Cardiac septum (tissue), 1 donor: Measurements from ENCODE around the gene RFLNA. TPM values are rescaled to one million over a fixed set of nuclear protein-coding genes. Genes with fewer than 3 reads are reported as not detected.
"Not testable (repeated sequence)": the region's sequence is repeated elsewhere in the genome, so short reads cannot be mapped to it uniquely, and the experiment has no call there.

ENCODE experiments used
- DNase-seq: peaks from one replicate; pipeline ENCODE4 v3.0.0-alpha.2; 2020; ENCODE audit warnings: low spot score
- intact Hi-C: fragments of 100-400 bp; cut with DNase I; formaldehyde crosslinking; loops from one replicate; pipeline ENCODE4 v1.14.0; 2022
- total RNA-seq: library from RNA; stranded (reverse); fragmentation: NEBNext Ultra II Directional; extraction: Animal tissue kit (Norgen Biotek cat#: 25700); gene quantifications from one replicate; pipeline ENCODE4 v1.2.1, GENCODE V29; 2021
- donor health status: DM: no; HTN: no; CAD: no.

Gene RFLNA
- total RNA-seq, 1 donor from 2014 or later: not detected

DNA sequence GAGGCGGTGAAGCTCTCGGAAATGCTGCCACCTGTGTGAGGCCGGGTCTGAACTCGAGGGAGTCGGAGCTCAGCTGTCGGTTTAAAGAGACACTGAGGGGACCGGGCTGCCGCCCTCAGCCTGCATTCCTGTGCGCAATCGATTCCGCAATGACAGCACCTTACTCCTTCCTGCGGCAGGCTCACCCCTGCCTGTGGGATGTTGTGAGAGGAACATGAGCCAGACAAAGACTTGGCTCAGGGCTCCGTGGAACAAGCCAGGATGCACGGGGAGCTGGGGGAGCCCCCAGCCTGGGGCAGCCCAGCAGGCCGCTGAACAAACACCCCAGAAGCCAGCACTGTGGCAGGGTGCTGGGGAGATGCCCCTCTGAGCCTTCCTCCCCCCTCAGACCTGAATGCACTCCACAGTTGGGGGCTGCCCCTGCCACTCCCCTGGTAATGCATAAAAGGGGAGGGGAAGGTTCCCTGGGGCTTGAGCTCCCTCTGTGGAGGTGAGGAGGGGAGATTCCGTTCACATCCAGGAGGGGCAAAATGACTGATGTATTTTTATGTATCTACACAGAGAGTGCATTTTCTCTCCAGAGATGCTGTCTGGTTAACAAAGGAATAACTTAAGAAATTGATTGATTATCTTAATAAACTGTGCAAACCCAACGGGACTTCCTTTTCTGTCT is 20.6 kb downstream of the RFLNA start:
- DNase-seq: no peak
- intact Hi-C loops: no loop called here

DNA sequence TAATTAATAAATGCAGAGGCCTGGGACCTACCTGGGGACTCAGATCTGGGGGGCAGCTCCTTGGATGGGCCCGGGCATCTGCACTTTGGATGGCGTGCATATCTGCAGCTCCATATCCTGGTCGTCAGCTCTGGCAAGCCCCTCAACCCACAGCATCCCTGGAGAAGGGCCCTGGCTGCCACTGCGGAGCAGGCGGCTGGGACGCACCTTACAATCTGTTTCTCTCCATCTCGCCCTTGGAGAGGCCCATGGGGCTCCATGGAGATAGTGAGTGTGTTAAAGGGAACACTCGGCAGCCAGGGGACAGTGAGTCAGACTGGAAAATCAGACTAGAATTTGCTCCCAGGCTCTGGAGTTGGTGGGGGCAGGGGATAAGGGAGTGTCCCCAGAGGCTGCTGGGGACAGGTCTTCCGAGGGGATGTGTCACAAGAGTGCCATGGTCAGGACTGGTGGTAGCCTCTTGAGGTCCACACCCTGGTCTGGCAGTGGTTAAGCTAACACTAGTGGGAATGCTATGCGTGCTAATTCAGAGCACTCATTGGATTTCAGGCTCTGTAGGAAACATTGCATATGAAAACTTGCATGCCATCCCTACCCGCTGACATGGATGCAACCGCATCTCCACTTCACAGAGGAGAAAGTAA is 21.5 kb downstream of the RFLNA start:
- intact Hi-C loops: no loop called here
- DNase-seq: no peak

DNA sequence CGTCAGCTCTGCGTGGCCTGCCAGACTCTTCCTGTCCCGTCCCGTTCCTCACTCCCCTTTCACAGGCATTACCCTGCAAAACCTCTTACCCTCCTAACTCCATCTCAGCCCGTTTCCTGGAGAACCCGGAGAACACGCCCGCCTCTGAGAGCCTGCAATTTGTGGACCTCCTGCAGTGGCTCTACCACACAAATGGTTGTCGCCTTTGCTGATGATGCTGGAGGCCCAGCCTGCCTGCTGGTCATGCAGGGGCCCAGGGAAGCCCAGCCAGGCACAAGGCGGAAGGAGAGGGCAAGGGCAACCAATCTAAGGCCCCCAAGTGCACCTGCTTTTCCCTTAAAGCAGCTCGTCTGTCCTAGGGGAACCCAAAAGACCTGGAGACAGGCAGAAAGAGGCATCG is 22.5 kb downstream of the RFLNA start:
- intact Hi-C loops: no loop called here
- no peak for DNase-seq

DNA sequence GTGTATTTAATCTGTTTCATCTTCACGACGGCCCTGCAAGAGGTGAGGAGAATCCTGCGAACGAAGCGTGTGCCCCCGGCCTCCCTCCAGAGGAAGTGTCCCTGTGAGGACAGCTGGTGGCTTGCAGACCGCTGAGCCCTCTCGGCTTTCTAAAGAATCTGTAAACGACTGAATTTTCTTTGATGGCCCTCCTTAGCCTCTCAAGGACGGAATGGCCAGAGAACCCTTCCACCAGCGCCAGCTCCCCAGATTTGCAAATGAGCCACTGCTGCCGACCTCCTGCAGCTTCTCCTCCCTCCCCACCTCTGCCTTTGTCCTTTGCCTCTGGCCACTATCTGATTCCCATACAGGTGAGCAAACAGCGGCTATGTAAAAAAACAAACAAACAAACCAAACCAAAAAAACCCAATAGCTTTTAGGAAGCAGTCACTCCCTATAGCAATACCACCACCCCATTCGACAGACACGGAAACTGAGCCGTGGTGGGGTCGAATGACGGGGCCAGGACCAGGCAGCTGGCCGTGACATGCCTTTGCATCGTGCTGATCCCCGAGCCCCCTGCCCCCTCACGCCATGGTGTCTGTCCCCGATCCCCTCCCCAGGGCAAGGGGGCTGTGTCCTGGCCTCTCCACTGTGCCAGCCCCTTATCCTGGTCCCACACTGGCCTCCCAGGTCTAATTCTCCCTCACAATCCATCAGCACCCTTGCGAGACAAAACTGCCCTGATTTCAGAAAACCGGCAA is 23.6 kb downstream of the RFLNA start:
- intact Hi-C loops: no loop called here
- DNase-seq: no peak

DNA sequence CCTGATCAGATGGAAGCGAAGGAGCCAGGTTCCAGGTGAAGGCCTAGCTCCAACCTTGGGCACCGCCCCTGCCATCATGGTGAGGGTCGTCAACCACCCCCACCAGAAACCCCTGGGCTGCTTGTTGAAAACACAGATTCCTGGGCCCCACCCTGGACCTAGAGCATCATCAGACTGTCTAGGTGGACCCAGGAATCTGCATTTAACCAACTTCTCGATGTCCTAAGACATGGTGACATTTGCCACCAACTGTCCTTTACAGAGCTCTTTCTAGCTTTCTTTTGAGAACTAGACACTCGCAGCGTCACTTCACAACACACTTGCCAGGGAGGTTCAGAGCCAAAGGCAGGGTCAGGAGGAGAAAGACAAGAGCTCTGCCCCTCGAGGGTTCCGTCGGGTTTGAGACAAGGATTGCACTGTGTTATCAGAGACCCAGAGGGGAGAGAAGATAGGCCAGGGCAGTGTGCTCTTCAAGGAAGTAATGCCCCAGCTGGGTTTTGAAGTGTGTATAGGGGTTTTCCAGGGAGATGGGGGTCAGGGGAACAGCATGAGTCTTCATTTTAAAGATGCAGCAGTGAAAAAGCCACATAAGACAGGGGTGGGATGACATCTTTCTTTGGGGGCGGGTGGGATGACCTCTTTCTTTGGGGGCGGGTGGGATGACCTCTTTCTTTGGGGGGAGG is 24.6 kb downstream of the RFLNA start:
- intact Hi-C loops: loop anchor here (2.0 to 5.0 kb wide), 3 partner anchors 265 to 453 kb away; no protein-coding TSS in a partner anchor
- no peak for DNase-seq

DNA sequence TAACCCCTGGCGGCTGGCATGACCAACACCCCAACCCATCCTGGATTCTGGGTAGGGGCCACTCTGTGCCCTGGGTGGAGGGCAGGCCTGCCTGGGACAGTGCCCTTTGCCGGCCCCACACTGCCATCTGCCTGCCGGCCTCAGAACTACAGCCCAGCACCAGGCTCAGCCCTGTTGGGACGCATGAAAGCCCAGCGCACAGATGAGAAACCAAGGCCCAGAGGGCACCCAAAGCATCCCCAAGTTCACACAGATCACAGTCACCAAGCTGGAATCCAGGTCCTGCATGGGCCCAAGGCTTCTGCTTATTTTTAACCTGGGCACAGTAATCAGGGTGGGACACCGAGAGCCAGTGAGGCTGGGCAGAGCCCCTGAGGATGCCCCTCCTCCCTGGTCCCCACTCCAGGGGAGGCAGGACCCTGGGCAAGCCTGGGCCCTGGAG is 26.2 kb downstream of the RFLNA start:
- intact Hi-C loops: loop anchor here (2.0 to 5.0 kb wide), 3 partner anchors 266 to 451 kb away; no protein-coding TSS in a partner anchor
- DNase-seq: peak; percentile 85

DNA sequence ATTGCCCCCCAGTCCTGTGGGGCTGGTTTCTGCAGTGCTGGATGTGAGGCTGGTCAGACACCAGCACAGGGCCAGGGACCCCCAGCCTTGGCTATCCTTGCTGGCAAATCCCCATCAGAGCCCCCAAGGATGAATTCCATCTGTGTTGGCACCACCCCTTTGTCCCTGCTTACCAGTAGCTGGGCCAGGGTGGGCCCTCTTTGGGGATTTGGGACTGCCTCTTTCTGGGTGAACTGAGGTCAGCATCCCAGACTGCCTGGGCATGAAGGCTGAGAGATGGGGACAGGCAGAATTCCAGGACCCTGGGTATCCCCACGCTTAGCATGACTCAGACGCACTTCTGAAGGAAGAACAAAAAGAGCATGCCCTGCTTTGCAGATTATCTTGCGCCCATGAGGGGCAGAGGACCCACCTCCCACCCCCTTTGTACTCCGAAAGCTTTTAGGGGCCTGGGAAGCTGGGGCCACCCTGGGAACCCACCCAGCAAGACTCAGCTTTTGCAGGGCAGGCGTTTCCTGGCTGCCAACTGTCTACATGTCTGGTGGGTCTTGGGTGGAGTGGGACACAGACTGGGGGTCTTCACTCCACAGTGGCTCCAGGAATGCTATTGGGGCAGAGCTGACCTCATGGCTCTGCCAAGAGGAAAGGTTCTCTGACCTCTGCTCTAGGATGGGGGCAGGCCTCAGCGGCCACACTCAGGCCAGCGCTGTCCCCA is 26.8 kb downstream of the RFLNA start:
- intact Hi-C loops: loop anchor here (2.0 to 5.0 kb wide), 3 partner anchors 267 to 451 kb away; no protein-coding TSS in a partner anchor

DNA sequence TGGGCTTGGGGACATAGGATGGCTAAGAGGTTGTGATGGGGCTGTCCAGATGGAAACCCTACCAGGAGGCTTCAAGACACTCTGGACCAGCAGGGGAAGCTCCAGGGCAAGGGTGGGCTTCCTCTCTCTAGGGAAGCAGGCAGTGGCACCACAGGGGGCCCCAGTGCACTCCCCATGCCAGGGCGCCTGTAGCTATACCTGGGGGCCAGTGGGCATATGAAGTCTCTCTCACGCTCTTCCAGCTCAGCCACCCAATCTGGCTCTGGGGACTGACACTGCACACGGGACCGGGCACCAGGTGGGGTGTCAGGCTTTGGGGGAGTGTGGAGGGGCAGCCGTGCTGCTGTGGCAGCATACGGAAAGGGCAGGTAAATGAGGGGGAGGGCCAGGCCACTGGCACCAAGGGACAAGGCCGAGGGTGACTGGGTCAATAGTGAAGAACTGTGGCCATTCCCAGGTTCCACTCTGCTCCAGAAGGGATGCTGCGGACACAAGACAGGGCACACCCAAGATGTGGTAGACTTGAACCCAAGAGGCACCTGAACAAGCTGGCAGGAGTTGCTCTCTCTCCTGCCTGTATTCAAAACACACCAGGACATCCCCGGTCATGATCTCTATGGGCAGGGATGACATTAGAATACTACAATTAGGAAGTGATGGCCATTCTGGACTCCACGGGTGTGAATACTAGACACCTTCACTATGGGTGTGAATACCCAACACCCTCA is 27.5 kb downstream of the RFLNA start:
- no peak for DNase-seq
- intact Hi-C loops: loop anchor here (5.0 kb wide), 2 partner anchors 285 to 450 kb away; no protein-coding TSS in a partner anchor

More for the DNA sequence above, 26.8 kb downstream of the RFLNA start:
- DNase-seq: no peak

DNA sequence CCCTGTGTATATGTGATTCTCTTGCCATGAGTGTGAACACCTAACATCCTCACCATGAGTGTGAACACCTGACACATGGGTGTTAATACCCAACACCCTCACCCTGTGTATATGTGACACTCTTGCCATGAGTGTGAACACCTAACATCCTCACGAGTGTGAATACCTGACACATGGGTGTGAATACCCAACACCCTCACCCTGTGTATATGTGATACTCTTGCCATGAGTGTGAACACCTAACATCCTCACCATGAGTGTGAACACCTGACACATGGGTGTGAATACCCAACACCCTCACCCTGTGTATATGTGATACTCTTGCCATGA is 28.1 kb downstream of the RFLNA start:
- intact Hi-C loops: loop anchor here (5.0 kb wide), 2 partner anchors 286 to 449 kb away; no protein-coding TSS in a partner anchor
- DNase-seq: not testable (repeated sequence)

DNA sequence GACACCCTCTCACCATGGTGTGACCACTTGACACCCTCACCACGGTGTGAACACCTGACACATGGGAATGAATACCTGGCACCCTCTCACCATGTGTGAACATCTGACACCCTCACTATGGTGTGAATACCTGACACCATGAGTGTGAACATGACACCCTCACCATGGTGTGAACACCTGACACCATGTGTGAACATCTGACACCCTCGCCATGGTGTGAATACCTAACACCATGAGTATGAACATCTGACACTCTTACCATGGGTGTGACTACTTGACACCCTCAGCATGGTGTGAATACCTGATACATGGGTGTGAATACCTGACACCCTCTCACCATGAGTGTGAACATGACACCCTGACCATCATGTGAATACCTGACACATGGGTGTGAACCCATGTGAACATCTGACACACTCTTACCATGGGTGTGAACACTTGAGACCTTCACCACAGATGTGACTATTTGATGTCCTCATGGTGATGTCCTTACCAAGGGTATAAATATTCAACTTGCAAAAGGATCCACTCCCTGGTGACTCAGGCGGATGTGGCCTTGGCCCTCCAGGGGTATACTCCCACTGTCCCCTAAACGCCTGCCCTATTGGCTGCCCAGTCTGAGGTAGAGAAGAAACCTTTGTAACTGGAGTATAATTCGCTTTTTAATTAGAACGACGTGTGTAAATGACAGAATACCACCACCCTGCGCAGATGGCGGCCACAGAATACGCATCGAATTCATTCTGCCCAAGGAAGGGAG is 29.1 kb downstream of the RFLNA start:
- intact Hi-C loops: loop anchor here (5.0 kb wide), 2 partner anchors 287 to 448 kb away; no protein-coding TSS in a partner anchor

DNA sequence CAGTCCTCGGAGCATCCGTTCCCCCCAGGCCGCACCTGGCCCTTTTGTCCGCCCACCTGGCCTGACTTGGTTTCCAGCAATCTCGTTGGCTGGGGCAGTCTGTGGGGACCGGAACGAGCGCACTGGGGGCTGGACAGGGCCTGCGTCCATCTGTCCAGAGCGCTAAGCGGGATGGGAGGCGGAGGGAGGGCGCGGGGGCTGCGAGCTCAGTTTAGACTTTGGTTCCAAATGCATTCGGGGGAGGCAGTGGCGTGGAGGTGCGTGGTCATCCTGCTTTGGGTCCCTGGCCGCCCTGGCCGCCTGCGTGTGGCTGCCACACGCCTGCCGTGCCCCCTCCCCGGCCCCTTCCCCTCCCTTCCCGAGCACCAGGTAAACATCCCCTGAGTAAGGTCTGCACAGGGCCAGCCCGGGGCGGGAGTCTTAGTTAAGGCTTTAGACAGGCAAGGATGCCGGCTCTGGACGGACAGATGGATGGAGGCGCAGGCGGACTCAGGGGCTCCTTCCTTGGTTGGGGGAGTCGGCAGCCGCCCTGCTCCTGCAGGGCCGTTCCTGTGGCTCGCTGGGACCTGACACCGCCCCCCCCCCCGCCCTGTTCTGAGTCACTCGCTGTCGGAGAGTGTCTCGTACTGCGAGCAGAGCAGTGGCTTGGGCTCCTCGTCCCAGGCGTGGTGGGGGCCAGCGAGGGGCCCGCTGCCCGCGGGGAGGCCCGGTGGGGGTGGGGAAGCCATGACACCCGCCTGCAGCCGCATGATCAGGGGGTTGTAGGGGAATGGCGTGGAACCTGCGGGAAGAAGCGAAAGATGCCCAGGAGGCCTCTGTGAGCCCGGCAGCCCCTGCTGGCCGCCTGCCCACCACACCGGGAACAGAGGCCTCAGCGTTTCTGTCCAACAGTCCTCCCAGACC is 30.2 kb downstream of the RFLNA start:
- intact Hi-C loops: loop anchor here (5.0 kb wide), 3 partner anchors 42 to 447 kb away; no protein-coding TSS in a partner anchor
- DNase-seq: no peak

More for the DNA sequence above, 29.1 kb downstream of the RFLNA start:
- no peak for DNase-seq

DNA sequence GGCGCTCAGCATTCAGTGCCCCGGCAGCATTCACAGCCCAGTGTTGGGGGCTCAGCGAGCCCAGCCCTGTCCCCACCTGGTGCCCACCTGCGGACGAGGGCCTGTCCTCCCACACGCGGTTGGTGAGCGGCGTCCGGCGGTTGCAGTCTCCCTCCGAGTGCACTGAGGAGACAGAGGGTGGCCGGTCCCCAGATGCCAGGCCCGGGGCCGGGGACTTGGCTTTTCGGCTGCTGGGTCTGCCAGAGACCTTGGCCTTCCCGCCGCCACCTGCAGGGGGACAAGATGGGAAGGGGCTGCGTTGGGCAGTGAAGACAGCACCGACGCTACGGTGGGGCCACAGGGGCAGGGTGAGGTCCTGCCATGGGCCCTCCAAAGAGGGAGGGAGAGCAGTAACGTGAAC is 31.2 kb downstream of the RFLNA start:
- DNase-seq: no peak
- intact Hi-C loops: loop anchor here (5.0 kb wide), 1 partner anchor 41 kb away; no protein-coding TSS in a partner anchor

DNA sequence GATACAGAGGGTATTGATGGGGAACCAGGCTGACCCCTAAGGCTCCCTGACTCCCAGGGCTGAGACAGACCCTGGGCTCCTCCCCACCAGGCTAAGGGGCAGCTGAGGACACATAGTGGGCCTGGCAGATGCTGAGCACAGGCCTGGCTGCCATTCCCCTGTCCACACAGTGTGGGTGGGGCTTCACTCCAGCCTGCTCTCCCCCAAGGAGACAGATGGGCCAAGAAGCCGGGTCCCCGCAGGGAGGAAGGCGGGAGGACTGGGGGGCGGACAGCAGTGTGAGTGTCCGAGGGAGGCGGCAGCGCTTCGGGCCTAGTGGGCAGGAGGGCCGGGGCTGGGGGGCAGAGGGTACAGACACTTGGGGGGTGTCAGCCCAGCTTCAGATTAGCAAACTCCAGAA is 32.0 kb downstream of the RFLNA start:
- DNase-seq: no peak
- intact Hi-C loops: loop anchor here (5.0 kb wide), 1 partner anchor 40 kb away; no protein-coding TSS in a partner anchor

DNA sequence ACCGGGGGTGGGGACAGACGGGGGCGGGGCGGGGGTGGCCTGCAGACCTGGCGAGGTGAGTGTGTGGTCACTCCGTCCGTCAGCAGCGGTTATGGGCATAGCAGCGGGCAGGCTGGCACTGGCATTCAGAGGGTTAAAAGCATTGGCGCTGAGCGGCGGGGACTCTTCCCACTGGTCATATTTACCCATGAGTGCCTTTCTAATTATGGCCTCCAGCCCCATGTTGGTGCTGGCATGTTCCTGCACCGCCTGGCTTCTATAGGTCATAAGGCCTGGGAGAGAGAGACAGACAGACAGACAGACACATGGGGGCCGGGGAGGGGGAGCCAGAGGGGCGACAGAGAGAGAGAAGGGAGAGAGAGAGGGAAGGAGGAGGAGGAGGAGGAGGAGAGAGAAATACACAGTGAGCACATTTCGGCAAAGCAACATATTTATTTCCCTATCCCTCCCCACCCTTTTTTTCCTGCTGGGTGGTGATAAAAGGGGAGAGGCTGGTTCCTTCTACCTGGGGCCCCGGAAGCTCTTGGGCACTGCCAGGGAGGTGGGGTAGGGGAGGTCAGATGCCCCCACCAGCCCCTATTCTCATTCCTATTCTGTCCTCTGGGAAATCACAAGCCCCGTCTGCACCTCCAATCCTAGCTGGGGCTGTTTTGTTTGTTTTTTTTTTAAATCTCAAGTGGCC is 32.6 kb downstream of the RFLNA start:
- intact Hi-C loops: loop anchor here (5.0 kb wide), 1 partner anchor 40 kb away; no protein-coding TSS in a partner anchor
- DNase-seq: no peak

DNA sequence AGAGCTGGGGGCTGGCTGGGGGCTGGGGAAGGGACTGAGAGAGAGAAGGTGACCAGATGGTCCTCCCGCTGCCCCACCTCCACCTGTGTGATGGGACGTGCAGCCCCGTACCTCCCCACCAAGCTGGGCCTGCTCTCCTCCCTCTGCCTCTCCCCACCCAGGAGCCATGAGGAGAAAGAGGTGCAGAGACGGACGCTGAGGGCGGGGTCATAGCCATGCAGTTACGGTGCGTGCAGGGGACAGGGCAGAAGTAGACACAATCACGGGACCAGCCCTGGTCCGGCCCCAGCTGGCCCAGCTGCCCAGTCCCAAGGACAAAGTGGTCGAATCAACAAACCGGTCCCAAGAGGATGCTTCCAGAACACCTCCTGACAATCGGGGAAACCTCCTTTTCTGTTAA is 33.2 kb downstream of the RFLNA start:
- peak; percentile 82 for DNase-seq
- intact Hi-C loops: loop anchor here (5.0 kb wide), 1 partner anchor 39 kb away; no protein-coding TSS in a partner anchor

DNA sequence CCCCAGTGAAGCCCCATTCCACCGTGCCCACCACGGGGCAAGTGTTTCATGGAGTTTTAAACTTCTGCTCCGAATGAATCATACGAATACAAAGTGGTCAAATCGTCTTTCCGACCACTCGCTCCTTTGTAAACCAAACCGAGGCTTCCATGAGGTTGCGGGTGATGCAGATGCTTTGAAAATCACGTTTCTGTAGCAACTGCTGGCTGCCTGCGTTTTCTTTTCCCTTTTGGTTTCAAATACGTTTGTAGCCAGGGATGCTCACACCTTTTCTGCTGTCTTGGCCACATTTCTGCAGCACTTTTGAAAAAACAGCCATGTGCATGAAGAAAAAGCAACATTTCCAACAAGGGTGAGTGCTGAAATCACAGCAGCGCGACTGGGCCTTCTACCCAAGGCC is 33.7 kb downstream of the RFLNA start:
- intact Hi-C loops: loop anchor here (5.0 kb wide), 1 partner anchor 39 kb away; no protein-coding TSS in a partner anchor
- DNase-seq: no peak
